Measurements from ENCODE around the gene HPGDS.

HPGDS gene

DNA sequence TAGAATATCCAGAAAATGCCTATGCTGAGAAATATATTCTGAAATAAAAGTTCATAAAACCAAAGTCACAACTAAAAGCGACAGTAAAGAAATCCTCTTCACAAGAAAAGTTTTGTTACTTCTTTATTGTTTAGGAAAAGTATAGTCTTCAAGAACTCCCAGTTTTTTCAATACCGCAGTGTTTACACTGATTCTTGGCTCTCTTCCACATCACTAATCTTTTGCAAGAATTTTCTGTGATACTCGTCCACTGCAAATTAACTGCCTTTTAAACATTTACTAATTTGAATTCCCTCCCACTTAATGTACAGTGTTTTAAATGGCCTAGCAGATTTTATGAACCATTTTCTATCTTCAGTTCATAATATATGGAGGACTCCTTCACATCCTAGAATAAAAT lies 65.1 kb downstream of the HPGDS start (continued):
- no peak for TF ChIP-seq ZNF148 (tag by site-specific recombination; IDR thresholded peaks at IDR 0.05; ENCODE audit: borderline replicate concordance)
- TF ChIP-seq HOXC10 (CRISPR knock-in tag; IDR thresholded peaks at IDR 0.05) = no peak
- no peak for TF ChIP-seq ZNF354C (tag by site-specific recombination; IDR thresholded peaks at IDR 0.05; ENCODE audit: borderline replicate concordance, low read depth)
- no peak for TF ChIP-seq ZBTB48 (tag by site-specific recombination; IDR thresholded peaks at IDR 0.05)

DNA sequence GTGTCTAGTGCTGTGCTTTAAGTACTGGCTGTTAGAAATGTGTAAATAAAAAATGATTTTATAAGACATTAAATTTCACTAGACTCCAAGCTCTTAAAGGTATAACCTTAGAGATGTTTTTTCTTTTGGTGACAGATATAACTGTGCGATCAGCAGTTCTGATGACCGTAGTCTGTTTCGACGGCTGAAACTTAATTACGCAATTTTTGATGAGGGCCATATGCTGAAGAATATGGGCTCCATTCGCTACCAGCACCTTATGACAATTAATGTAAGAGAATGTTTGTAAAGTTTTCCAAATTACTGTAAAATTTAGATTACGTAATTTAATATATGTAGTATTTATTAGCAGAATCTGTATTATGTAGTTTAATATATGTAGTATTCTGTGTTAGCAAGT lies 66.4 kb downstream of the HPGDS start:
- ChIA-PET POLR2A (no interaction called here), CTCF (interaction anchor here (0.6 kb wide), 1 partner anchor 179 kb away, joined by 4 read pairs; no protein-coding TSS in a partner anchor)
- H3K4me3 ChIP-seq (ENCODE audit: low read depth, low read length) = no peak overlapping the region
- peaks cover 9 to 71% of the 10 kb centered on the region in 2 experiments for H3K36me3 ChIP-seq (ENCODE audit: control insufficient read depth in 2 of 2, insufficient read depth in 1 of 2, low read length in 2 of 2)
- TF ChIP-seq ZNF510 (tag by site-specific recombination; IDR thresholded peaks at IDR 0.05; ENCODE audit: insufficient replicate concordance) (no peak), ZNF10 (tag by site-specific recombination; IDR thresholded peaks at IDR 0.05) (no peak), ZNF223 (tag by site-specific recombination; IDR thresholded peaks at IDR 0.05) (no peak), ZNF558 (tag by site-specific recombination; IDR thresholded peaks at IDR 0.05) (no peak), ZNF501 (tag by site-specific recombination; IDR thresholded peaks at IDR 0.05) (no peak), SALL2 (tag by site-specific recombination; IDR thresholded peaks at IDR 0.05; ENCODE audit: borderline replicate concordance) (no peak), ZFP3 (tag by site-specific recombination; IDR thresholded peaks at IDR 0.05; ENCODE audit: low read depth) (no peak), GLI2 (tag by site-specific recombination; IDR thresholded peaks at IDR 0.05; ENCODE audit: borderline replicate concordance, low read depth) (no peak), RBAK (tag by site-specific recombination; IDR thresholded peaks at IDR 0.05) (no peak)
- TF ChIP-seq, protein P1, sequence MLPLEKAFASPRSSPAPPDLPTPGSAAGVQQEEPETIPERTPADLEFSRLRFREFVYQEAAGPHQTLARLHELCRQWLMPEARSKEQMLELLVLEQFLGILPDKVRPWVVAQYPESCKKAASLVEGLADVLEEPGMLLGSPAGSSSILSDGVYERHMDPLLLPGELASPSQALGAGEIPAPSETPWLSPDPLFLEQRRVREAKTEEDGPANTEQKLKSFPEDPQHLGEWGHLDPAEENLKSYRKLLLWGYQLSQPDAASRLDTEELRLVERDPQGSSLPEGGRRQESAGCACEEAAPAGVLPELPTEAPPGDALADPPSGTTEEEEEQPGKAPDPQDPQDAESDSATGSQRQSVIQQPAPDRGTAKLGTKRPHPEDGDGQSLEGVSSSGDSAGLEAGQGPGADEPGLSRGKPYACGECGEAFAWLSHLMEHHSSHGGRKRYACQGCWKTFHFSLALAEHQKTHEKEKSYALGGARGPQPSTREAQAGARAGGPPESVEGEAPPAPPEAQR (tag by site-specific recombination; IDR thresholded peaks at IDR 0.05) = no peak
- H3K27ac ChIP-seq (ENCODE audit: extremely low read depth, low read depth, low read length) = no peak overlapping the region
- H3K4me1 ChIP-seq (ENCODE audit: control insufficient read depth, insufficient read depth, low read length) = no peaks in the 10 kb centered on the region
- no peaks in the 10 kb centered on the region for H3K9me3 ChIP-seq (ENCODE audit: control insufficient read depth, insufficient read depth, low read depth, low read length)

DNA sequence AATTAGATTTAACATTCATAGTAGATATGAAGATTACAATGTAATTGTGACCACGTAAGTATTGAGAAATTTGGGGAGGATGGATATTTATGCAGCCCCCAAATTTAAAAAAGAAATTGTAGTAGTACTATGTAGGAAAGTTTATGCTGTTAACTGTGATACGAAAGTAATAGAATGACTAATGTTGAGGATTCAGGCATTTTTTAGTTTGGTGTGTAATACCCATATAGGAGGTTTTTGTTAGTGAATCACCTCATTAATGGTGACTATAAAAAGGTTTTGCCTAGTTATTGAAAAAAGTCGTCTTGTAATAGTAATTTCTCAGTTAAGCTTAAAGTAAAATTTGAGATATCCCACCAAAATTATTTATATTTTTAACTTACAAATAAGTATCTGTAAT lies 67.7 kb downstream of the HPGDS start:
- CTCF ChIA-PET = no interaction called here
- H3K4me3 ChIP-seq (ENCODE audit: low read depth, low read length) = no peak overlapping the region
- POLR2A ChIA-PET = no interaction called here
- H3K27ac ChIP-seq (ENCODE audit: extremely low read depth, low read depth, low read length) = no peak overlapping the region
- H3K36me3 ChIP-seq (ENCODE audit: control insufficient read depth in 2 of 2, insufficient read depth in 1 of 2, low read length in 2 of 2) = peaks cover 8 to 71% of the 10 kb centered on the region in 2 experiments
- no peaks in the 10 kb centered on the region for H3K9me3 ChIP-seq (ENCODE audit: control insufficient read depth, insufficient read depth, low read depth, low read length)
- TF ChIP-seq, protein P2, sequence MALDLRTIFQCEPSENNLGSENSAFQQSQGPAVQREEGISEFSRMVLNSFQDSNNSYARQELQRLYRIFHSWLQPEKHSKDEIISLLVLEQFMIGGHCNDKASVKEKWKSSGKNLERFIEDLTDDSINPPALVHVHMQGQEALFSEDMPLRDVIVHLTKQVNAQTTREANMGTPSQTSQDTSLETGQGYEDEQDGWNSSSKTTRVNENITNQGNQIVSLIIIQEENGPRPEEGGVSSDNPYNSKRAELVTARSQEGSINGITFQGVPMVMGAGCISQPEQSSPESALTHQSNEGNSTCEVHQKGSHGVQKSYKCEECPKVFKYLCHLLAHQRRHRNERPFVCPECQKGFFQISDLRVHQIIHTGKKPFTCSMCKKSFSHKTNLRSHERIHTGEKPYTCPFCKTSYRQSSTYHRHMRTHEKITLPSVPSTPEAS (tag by site-specific recombination; IDR thresholded peaks at IDR 0.05) = no peak
- TF ChIP-seq ZNF768 (tag by site-specific recombination; IDR thresholded peaks at IDR 0.05) = no peak
- TF ChIP-seq REPIN1 (tag by site-specific recombination; IDR thresholded peaks at IDR 0.05; ENCODE audit: low read depth) = no peak
- no peaks in the 10 kb centered on the region for H3K4me1 ChIP-seq (ENCODE audit: control insufficient read depth, insufficient read depth, low read length)
